Mammary epithelial cell (primary cell): ENCODE results near the gene KIF5C.

Experiments used
- EZH2 ChIP-seq: IDR thresholded peaks from 2 replicates; pipeline ENCODE4 v1.6.1; 2012; ENCODE audit warnings: low read length, inconsistent platforms, borderline replicate concordance
- TF ChIP-seq, protein P1 (sequence below), 2 donors: IDR thresholded peaks in 1 of 2; conservative IDR thresholded peaks in 1 of 2; 2 replicates each; pipeline ENCODE4 v1.5.1; 2011 to 2012; ENCODE audit warnings: inconsistent platforms in 2 of 2, low read length in 2 of 2, mild to moderate bottlenecking in 2 of 2, control low read depth in 1 of 2, low read depth in 1 of 2; ENCODE audit not compliant: insufficient read depth in 1 of 2; ENCODE audit errors: extremely low read depth in 1 of 2

DNA sequence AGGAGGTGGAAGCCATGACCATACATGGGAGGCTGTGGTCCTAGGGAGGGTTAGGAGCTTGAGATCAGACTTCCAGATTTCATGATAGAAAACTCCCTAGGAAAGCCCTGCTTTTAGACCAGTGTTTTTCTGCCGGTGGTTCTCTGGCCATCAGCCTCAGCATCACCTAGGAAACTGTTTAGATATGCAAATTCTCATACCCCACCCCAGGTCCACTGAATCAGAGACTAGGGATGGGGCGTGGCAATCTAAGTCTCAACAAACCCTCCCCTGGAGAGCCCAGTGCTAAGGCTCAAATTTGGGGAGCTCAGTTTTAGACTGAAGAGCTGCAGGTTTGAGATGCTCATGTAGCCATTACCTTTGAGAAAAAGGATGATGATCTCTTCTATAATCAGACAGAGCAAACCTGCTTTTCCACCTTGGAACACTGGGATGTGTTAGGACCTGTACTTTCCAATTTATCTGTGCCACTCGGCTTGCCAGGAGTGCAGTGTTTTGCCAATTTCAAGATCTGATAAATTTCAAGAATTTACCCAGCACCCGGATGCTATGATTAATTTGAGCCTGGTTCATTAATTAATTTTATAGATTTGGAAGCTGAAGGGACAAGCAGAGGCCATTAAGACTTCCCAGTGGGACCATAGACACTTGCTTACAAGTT, 132.0 kb downstream of the KIF5C start:
- TF ChIP-seq, protein P1, sequence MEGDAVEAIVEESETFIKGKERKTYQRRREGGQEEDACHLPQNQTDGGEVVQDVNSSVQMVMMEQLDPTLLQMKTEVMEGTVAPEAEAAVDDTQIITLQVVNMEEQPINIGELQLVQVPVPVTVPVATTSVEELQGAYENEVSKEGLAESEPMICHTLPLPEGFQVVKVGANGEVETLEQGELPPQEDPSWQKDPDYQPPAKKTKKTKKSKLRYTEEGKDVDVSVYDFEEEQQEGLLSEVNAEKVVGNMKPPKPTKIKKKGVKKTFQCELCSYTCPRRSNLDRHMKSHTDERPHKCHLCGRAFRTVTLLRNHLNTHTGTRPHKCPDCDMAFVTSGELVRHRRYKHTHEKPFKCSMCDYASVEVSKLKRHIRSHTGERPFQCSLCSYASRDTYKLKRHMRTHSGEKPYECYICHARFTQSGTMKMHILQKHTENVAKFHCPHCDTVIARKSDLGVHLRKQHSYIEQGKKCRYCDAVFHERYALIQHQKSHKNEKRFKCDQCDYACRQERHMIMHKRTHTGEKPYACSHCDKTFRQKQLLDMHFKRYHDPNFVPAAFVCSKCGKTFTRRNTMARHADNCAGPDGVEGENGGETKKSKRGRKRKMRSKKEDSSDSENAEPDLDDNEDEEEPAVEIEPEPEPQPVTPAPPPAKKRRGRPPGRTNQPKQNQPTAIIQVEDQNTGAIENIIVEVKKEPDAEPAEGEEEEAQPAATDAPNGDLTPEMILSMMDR (conservative IDR thresholded peaks at IDR 0.05 in 1 of 2, IDR thresholded peaks at IDR 0.05 in 1 of 2; ENCODE audit: extremely low read depth in 1 of 2, insufficient read depth in 1 of 2, low read depth in 1 of 2, low read length in 2 of 2) = no peak
- no peak for TF ChIP-seq EZH2
